BJ (cell line): ENCODE results near the gene VPS37C. TPM values are rescaled to one million over a fixed set of nuclear protein-coding genes. Genes with fewer than 3 reads are reported as not detected.

Source experiments
- CTCF ChIA-PET: fragments of 350-600 bp; formaldehyde crosslinking; extraction: SDS; loops from one replicate; lab custom pipeline; 2021; ENCODE audit warnings: antibody characterized with exemption, inconsistent platforms; lab: Yijun Ruan, JAX
- POLR2A ChIA-PET: fragments of 300-600 bp; sonication (Branson Sonifier 250); formaldehyde crosslinking; extraction: SDS; loops from one replicate; lab custom pipeline; 2021; ENCODE audit warnings: antibody characterized with exemption; lab: Charles Lee
- DNase-seq: peaks from one replicate; pipeline ENCODE4 v3.0.0-alpha.2; 2011; ENCODE audit warnings: low read depth
- H3K27me3 ChIP-seq: 2 replicates; pipeline ENCODE4 v1.6.0; 2011; ENCODE audit warnings: low read length; ENCODE audit not compliant: control insufficient read depth, insufficient read depth
- H3K36me3 ChIP-seq: 2 replicates; pipeline ENCODE4 v1.5.1; 2011; ENCODE audit warnings: low read length; ENCODE audit not compliant: control insufficient read depth, insufficient read depth
- H3K4me3 ChIP-seq: 2 replicates; pipeline ENCODE4 v1.5.1; 2011; ENCODE audit warnings: low read depth, mild to moderate bottlenecking, control low read depth, low read length
- polyA plus RNA-seq: library from polyadenylated mRNA; depleted of rRNA; stranded (reverse); fragments of >200 nt; gene quantifications from 2 replicates; pipeline ENCODE4 v1.2.3, GENCODE V29; 2011
- TF ChIP-seq, protein P1 (sequence below): IDR thresholded peaks from 2 replicates; pipeline ENCODE4 v1.5.1; 2011; ENCODE audit warnings: low read depth, mild to moderate bottlenecking, control low read depth, inconsistent platforms, low read length, moderate library complexity; ENCODE audit not compliant: insufficient read depth

VPS37C gene
- polyA plus RNA-seq, 1 experiment, result 17.5 TPM

DNA sequence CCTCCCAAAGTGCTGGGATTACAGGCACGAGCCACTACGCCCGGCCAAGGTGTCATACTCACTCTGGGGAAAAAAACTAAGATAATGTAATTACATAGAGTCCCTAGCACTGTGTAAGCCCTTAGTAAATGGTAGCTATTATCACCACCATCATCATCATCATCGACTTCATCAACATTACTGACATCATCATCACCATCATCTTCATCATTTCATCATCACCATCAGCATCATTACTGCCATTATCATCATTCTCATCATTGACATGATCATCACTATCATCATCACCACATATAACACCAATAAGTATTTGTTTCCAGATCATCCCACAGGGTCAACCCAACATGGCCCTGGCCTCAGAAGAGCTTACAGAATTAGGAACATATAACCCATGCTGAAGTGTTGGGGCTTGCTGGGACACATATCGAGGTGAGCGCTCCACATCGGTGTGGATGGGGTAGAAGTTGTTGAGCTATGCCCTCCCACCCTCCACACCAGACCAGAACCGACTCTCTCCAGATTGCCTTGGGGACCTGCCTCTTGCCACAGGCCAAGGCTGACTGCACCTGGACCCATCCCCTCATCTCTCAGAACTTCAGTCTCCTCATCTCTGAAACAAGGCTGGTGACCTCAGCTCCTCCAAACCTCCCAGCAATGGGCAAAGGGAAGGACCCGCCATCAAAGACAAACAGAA is 73.7 kb downstream of the VPS37C start:
- TF ChIP-seq, protein P1, sequence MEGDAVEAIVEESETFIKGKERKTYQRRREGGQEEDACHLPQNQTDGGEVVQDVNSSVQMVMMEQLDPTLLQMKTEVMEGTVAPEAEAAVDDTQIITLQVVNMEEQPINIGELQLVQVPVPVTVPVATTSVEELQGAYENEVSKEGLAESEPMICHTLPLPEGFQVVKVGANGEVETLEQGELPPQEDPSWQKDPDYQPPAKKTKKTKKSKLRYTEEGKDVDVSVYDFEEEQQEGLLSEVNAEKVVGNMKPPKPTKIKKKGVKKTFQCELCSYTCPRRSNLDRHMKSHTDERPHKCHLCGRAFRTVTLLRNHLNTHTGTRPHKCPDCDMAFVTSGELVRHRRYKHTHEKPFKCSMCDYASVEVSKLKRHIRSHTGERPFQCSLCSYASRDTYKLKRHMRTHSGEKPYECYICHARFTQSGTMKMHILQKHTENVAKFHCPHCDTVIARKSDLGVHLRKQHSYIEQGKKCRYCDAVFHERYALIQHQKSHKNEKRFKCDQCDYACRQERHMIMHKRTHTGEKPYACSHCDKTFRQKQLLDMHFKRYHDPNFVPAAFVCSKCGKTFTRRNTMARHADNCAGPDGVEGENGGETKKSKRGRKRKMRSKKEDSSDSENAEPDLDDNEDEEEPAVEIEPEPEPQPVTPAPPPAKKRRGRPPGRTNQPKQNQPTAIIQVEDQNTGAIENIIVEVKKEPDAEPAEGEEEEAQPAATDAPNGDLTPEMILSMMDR, result no peak
- H3K36me3 ChIP-seq, result no peaks in the 10 kb centered on the region
- H3K27me3 ChIP-seq, result no peaks in the 10 kb centered on the region
- DNase-seq, result no peak
- no peak overlapping the region for H3K4me3 ChIP-seq
- ChIA-PET POLR2A (no interaction called here), CTCF (interaction anchor here (1.0 kb wide), 1 partner anchor 1929 kb away, joined by 4 read pairs; no protein-coding TSS in a partner anchor)

- ChIA-PET CTCF (no interaction called here), POLR2A (no interaction called here)
- TF ChIP-seq, protein P1, result no peak
- Histone ChIP-seq H3K4me3 (no peak overlapping the region), H3K27me3 (no peaks in the 10 kb centered on the region), H3K36me3 (no peaks in the 10 kb centered on the region)
- DNase-seq, result no peak
Observed at GRCh38 chr11:61083601-61084147, 77.6 kb downstream of the VPS37C start.

GRCh38 chr11:61082931-61083531 is 78.2 kb downstream of the VPS37C start:
- POLR2A ChIA-PET, result no interaction called here
- TF ChIP-seq, protein P1, result no peak

DNA sequence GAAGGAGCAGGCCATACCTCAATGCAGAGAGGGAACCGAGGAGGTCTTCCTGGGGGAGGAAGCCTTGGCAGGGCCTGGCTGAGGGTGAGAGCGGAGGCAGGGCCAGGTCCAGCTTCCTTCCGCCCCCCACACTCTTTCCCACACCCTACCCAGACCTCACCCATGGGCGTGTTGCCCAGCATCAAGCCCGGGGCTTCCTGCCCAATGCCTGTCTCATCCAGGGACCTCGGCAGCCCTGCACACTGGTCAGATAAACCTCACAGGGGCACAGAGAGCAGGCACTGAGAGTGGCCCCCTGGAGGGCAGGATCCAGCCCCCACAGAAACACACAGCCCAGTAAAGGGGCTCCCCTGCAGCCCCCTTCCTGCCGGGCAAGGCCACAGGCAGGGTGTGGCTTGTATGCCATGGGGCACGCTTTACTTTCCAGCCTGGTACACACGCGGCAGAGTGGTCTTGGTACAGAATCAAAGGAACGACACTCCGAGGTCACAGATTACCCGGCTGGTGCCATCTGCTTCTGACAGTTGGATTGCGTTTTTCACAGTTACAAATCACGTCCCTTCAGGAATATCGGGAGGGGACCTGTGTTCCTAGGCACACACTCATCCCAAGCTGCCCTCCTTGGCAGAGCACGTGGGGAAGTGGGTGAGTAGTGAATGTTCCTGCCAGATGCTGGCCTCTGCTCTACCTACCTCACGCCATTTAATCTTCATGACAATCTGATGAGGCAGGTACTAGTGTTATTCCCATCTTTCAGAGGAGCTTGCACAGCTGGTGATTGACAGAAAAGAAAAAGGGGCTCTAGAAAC is 79.0 kb downstream of the VPS37C start:
- POLR2A ChIA-PET, result no interaction called here
- Histone ChIP-seq H3K4me3 (no peak overlapping the region), H3K36me3 (no peaks in the 10 kb centered on the region), H3K27me3 (no peaks in the 10 kb centered on the region)
- CTCF ChIA-PET, result interaction anchor here (1.5 kb wide), 1 partner anchor 8 kb away, joined by 3 read pairs; no protein-coding TSS in a partner anchor
- DNase-seq, result no peak
- TF ChIP-seq, protein P1, result no peak

More at GRCh38 chr11:61082931-61083531, 78.2 kb downstream of the VPS37C start:
- no peak for DNase-seq
- no peak overlapping the region for H3K4me3 ChIP-seq
- H3K27me3 ChIP-seq, result no peaks in the 10 kb centered on the region
- CTCF ChIA-PET, result no interaction called here
- no peaks in the 10 kb centered on the region for H3K36me3 ChIP-seq
